Measurements from ENCODE around the gene IRAK2.

Gene IRAK2

DNA sequence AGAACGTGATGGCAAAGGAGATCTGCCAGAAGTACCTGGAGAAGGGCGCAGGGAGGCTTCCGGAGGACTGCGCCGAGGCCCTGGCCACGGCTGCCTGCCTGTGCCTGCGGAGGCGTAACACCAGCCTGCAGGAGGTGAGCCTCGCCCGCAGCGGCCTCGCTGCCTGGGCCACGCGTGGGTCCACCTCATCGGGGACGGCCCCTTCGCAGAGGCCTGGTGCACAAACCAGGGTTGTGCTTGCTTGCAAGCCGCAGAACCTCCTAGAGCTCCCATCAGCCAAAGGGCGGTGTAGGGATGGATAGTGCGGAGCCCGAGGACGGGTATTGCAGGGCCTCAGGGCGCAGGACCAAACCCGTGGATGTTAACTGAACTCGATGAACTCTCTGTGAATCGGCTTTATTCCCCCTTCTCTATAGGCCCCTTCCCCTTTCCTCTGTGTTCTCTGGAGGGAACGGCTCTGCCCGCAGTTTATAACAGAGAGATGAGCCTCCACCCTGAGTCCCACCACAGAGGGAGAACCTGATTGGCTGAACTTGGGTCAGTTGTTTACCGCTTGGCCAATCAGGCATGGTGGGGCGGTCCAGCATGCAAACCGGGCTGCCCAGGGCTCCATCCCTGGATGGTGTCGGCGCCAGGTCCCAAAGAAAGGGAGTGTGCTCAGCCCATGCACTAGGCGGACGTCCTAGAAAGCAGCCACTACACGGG lies 70.0 kb downstream of the IRAK2 start:
- DNase-seq (ENCODE audit: low read depth): no peak
- H3K27me3 ChIP-seq (replicated peaks; ENCODE audit: control insufficient read depth, insufficient read depth, low read length): no peaks in the 10 kb centered on the region
- no peak overlapping the region for H3K4me3 ChIP-seq (ENCODE audit: low read length)
- H3K36me3 ChIP-seq (ENCODE audit: control insufficient read depth, insufficient read depth, low read length, severe bottlenecking): peaks cover 41% of the 10 kb centered on the region
- H3K9ac ChIP-seq (ENCODE audit: low read length): no peak overlapping the region
- no peaks in the 10 kb centered on the region for H3K4me1 ChIP-seq (ENCODE audit: control insufficient read depth, insufficient read depth, low read length)
- no peaks in the 10 kb centered on the region for H3K9me3 ChIP-seq (ENCODE audit: control insufficient read depth, low read length)

GRCh38 chr3:10235551-10235950 lies 70.8 kb downstream of the IRAK2 start:
- Histone ChIP-seq H3K4me3 (ENCODE audit: low read length) (no peak overlapping the region), H3K36me3 (ENCODE audit: control insufficient read depth, insufficient read depth, low read length, severe bottlenecking) (peaks cover 41% of the 10 kb centered on the region), H3K9ac (ENCODE audit: low read length) (no peak overlapping the region), H3K27me3 (replicated peaks; ENCODE audit: control insufficient read depth, insufficient read depth, low read length) (no peaks in the 10 kb centered on the region), H3K4me1 (ENCODE audit: control insufficient read depth, insufficient read depth, low read length) (no peaks in the 10 kb centered on the region), H3K9me3 (ENCODE audit: control insufficient read depth, low read length) (no peaks in the 10 kb centered on the region)
- DNase-seq (ENCODE audit: low read depth): no peak

- no peaks in the 10 kb centered on the region for H3K4me1 ChIP-seq (ENCODE audit: control insufficient read depth, insufficient read depth, low read length)
- H3K36me3 ChIP-seq (ENCODE audit: control insufficient read depth, insufficient read depth, low read length, severe bottlenecking): peaks cover 47% of the 10 kb centered on the region
- no peaks in the 10 kb centered on the region for H3K27me3 ChIP-seq (replicated peaks; ENCODE audit: control insufficient read depth, insufficient read depth, low read length)
- H3K4me3 ChIP-seq (ENCODE audit: low read length): no peak overlapping the region
- H3K9ac ChIP-seq (ENCODE audit: low read length): no peak overlapping the region
- no peaks in the 10 kb centered on the region for H3K9me3 ChIP-seq (ENCODE audit: control insufficient read depth, low read length)
- no peak for DNase-seq (ENCODE audit: low read depth)
Measured at GRCh38 chr3:10238345-10239183, 73.8 kb downstream of the IRAK2 start.

DNA sequence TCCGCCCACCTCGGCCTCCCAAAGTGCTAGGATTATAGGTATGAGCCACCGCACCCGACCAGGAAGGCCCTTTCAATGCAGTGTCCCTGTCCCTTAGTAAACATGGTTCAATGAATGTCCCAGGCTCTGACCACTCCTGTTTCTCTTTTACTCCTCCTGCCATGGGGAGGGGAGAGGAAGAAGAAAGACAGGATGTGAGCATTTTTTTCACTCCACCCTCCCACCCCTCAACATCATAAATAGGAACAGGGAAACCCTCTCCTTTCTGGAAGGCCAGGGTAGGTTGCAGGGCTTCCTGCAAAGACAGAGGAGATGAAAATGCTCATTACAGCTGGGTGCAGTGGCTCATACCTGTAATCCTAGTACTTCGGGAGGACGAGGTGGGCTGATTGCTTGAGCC lies 76.1 kb downstream of the IRAK2 start:
- no peak for DNase-seq (ENCODE audit: low read depth)
- H3K9ac ChIP-seq (ENCODE audit: low read length): no peak overlapping the region
- no peak overlapping the region for H3K4me3 ChIP-seq (ENCODE audit: low read length)
- H3K4me1 ChIP-seq (ENCODE audit: control insufficient read depth, insufficient read depth, low read length): no peaks in the 10 kb centered on the region
- peaks cover 15% of the 10 kb centered on the region for H3K9me3 ChIP-seq (ENCODE audit: control insufficient read depth, low read length)
- H3K36me3 ChIP-seq (ENCODE audit: control insufficient read depth, insufficient read depth, low read length, severe bottlenecking): peaks cover 38% of the 10 kb centered on the region
- H3K27me3 ChIP-seq (replicated peaks; ENCODE audit: control insufficient read depth, insufficient read depth, low read length): no peaks in the 10 kb centered on the region

GRCh38 chr3:10242182-10243065 lies 77.7 kb downstream of the IRAK2 start:
- H3K36me3 ChIP-seq (ENCODE audit: control insufficient read depth, insufficient read depth, low read length, severe bottlenecking): peaks cover 29% of the 10 kb centered on the region
- DNase-seq (ENCODE audit: low read depth): peak; percentile 52
- H3K4me1 ChIP-seq (ENCODE audit: control insufficient read depth, insufficient read depth, low read length): no peaks in the 10 kb centered on the region
- no peak overlapping the region for H3K4me3 ChIP-seq (ENCODE audit: low read length)
- no peaks in the 10 kb centered on the region for H3K27me3 ChIP-seq (replicated peaks; ENCODE audit: control insufficient read depth, insufficient read depth, low read length)
- H3K9ac ChIP-seq (ENCODE audit: low read length): no peak overlapping the region
- peaks cover 19% of the 10 kb centered on the region for H3K9me3 ChIP-seq (ENCODE audit: control insufficient read depth, low read length)

GRCh38 chr3:10244009-10244408 lies 79.3 kb downstream of the IRAK2 start:
- H3K9ac ChIP-seq (ENCODE audit: low read length): no peak overlapping the region
- H3K27me3 ChIP-seq (replicated peaks; ENCODE audit: control insufficient read depth, insufficient read depth, low read length): no peaks in the 10 kb centered on the region
- peaks cover 19% of the 10 kb centered on the region for H3K9me3 ChIP-seq (ENCODE audit: control insufficient read depth, low read length)
- DNase-seq (ENCODE audit: low read depth): peak; percentile 46
- peaks cover 4% of the 10 kb centered on the region for H3K4me1 ChIP-seq (ENCODE audit: control insufficient read depth, insufficient read depth, low read length)
- peaks cover 23% of the 10 kb centered on the region for H3K36me3 ChIP-seq (ENCODE audit: control insufficient read depth, insufficient read depth, low read length, severe bottlenecking)
- no peak overlapping the region for H3K4me3 ChIP-seq (ENCODE audit: low read length)

DNA sequence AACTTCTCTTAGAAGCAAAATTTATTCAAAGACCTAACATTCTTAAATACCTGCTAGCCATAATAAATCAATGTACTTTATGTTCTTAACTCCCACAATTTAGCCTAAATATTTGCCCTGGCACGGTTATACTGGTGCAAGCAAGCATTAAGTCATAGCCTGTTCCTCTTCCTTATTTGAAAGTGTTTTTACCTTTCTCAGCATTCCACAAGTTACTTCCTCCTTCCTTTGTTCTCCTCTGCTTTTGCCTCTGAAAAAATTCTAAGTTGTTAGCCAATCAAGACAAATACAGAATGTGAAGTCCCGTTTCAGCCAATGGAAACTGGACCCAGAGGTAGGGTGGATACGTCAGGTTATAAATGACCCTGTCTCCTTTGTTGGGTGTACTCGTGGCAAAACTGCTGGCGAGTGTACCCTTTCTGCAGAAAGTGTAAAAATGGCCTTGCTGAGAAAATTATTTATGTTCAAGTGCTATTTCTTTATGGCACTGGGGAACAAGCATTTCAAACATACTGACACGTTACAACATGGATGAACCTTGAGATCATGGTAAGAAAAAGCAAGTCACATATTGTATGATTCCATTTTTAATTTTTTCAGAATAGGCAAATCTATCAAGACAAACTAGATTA lies 80.5 kb downstream of the IRAK2 start:
- peaks cover 21% of the 10 kb centered on the region for H3K36me3 ChIP-seq (ENCODE audit: control insufficient read depth, insufficient read depth, low read length, severe bottlenecking)
- H3K27me3 ChIP-seq (replicated peaks; ENCODE audit: control insufficient read depth, insufficient read depth, low read length): no peaks in the 10 kb centered on the region
- peaks cover 19% of the 10 kb centered on the region for H3K9me3 ChIP-seq (ENCODE audit: control insufficient read depth, low read length)
- DNase-seq (ENCODE audit: low read depth): no peak
- no peak overlapping the region for H3K9ac ChIP-seq (ENCODE audit: low read length)
- no peak overlapping the region for H3K4me3 ChIP-seq (ENCODE audit: low read length)
- peaks cover 11% of the 10 kb centered on the region for H3K4me1 ChIP-seq (ENCODE audit: control insufficient read depth, insufficient read depth, low read length)

GRCh38 chr3:10247679-10248183 lies 83.0 kb downstream of the IRAK2 start:
- DNase-seq (ENCODE audit: low read depth): no peak
- H3K4me1 ChIP-seq (ENCODE audit: control insufficient read depth, insufficient read depth, low read length): peaks cover 23% of the 10 kb centered on the region
- H3K9ac ChIP-seq (ENCODE audit: low read length): peak overlapping the region; percentile 92
- H3K27me3 ChIP-seq (replicated peaks; ENCODE audit: control insufficient read depth, insufficient read depth, low read length): no peaks in the 10 kb centered on the region
- H3K4me3 ChIP-seq (ENCODE audit: low read length): peak overlapping the region; percentile 95
- peaks cover 19% of the 10 kb centered on the region for H3K9me3 ChIP-seq (ENCODE audit: control insufficient read depth, low read length)
- peaks cover 17% of the 10 kb centered on the region for H3K36me3 ChIP-seq (ENCODE audit: control insufficient read depth, insufficient read depth, low read length, severe bottlenecking)

- Histone ChIP-seq H3K4me3 (ENCODE audit: low read length) (peak within 1 kb of the TSS; percentile 95), H3K36me3 (ENCODE audit: control insufficient read depth, insufficient read depth, low read length, severe bottlenecking) (peaks cover 22% of the 10 kb centered on the region), H3K4me1 (ENCODE audit: control insufficient read depth, insufficient read depth, low read length) (peaks cover 23% of the 10 kb centered on the region)
Measured at GRCh38 chr3:10248184-10248983, 83.7 kb downstream of the IRAK2 start, which contains the start of gene TATDN2. TATDN2 (plus strand) TSS chr3:10248459; CDS start chr3:10249201, 742 bp downstream.

More at GRCh38 chr3:10248184-10248983, 83.7 kb downstream of the IRAK2 start, which contains the start of gene TATDN2:
- H3K9me3 ChIP-seq (ENCODE audit: control insufficient read depth, low read length): peaks cover 19% of the 10 kb centered on the region
- no peaks in the 10 kb centered on the region for H3K27me3 ChIP-seq (replicated peaks; ENCODE audit: control insufficient read depth, insufficient read depth, low read length)
- peak within 1 kb of the TSS; percentile 92 for H3K9ac ChIP-seq (ENCODE audit: low read length)
- peak; percentile 99 for DNase-seq (ENCODE audit: low read depth)

All from adipocyte (in vitro differentiated cells).